GM12878 (cell line): ENCODE data around the gene GBA3. TPM values are rescaled to one million over a fixed set of nuclear protein-coding genes. Genes with fewer than 3 reads are reported as not detected.

ENCODE experiments used
- ATAC-seq: fragments of 200-7000 bp; cut with Tn5 transposase; 3 replicates; pipeline ENCODE4 v1.9.1; 2020; ENCODE audit warnings: mild to moderate bottlenecking, moderate library complexity
- BruUV-seq: library from RNA; stranded (reverse); fragments of 400-500 nt; replicated peaks from 2 replicates; lab custom pipeline; 2021; lab: Mats Ljungman, UMichigan
- CTCF ChIA-PET: fragments of 300-600 bp; sonication (Branson Sonifier 250); formaldehyde crosslinking; extraction: SDS; loops from one replicate; lab custom pipeline; 2021; ENCODE audit warnings: inconsistent platforms; lab: Yijun Ruan, JAX
- POLR2A ChIA-PET: fragments of 350-600 bp; formaldehyde crosslinking; extraction: SDS; loops from one replicate; lab custom pipeline; 2021; ENCODE audit warnings: inconsistent platforms; lab: Charles Lee
- RAD21 ChIA-PET: fragments of 300-600 bp; sonication (Branson Sonifier 250); formaldehyde crosslinking; loops from one replicate; lab custom pipeline; 2023; ENCODE audit warnings: antibody characterized with exemption; ENCODE audit not compliant: unreplicated experiment; lab: Charles Lee
- SMC1A ChIA-PET: fragments of 300-600 bp; sonication (Branson Sonifier 250); formaldehyde crosslinking; loops from one replicate; lab custom pipeline; 2023; ENCODE audit not compliant: unreplicated experiment, uncharacterized antibody; lab: Charles Lee
- DNase-seq: peaks from one replicate; pipeline ENCODE4 v3.0.0-alpha.2; 2011; ENCODE audit warnings: low read depth, low spot score
- FAIRE-seq: peaks from 3 replicates; lab custom pipeline; 2011; peaks lifted over from hg19 to GRCh38; lab: Jason Lieb, UNC
- H2AFZ ChIP-seq: 2 replicates; pipeline ENCODE4 v1.6.0; 2011; ENCODE audit warnings: low read depth, low read length, control low read depth; ENCODE audit not compliant: control insufficient read depth
- H3K27ac ChIP-seq: 2 replicates; pipeline ENCODE4 v1.5.1; 2011; ENCODE audit warnings: control low read depth; ENCODE audit not compliant: control insufficient read depth, insufficient read depth
- H3K27me3 ChIP-seq, 2 experiments: replicated peaks in 1 of 2; 2 replicates each; pipeline versions ENCODE4 v1.6.0 to v1.6.1; 2011; ENCODE audit warnings: low read length in 1 of 2; ENCODE audit not compliant: control insufficient read depth in 2 of 2, insufficient read depth in 2 of 2
- H3K36me3 ChIP-seq, 2 experiments: 2 replicates each; pipeline ENCODE4 v1.5.1; 2011; ENCODE audit warnings: low read length in 1 of 2; ENCODE audit not compliant: control insufficient read depth in 2 of 2, insufficient read depth in 2 of 2
- H3K4me1 ChIP-seq: 2 replicates; pipeline ENCODE4 v1.6.1; 2011; ENCODE audit warnings: mild to moderate bottlenecking, low read length, moderate library complexity, mixed read lengths; ENCODE audit not compliant: control insufficient read depth, insufficient read depth
- H3K4me2 ChIP-seq: 2 replicates; pipeline ENCODE4 v1.6.0; 2011; ENCODE audit warnings: control low read depth; ENCODE audit not compliant: control insufficient read depth, insufficient read depth
- H3K4me3 ChIP-seq: fragments of 200-600 bp; sonication (generic); 2 replicates; pipeline ENCODE4 v1.5.1; 2016
- H3K79me2 ChIP-seq: 2 replicates; pipeline ENCODE4 v1.6.0; 2011; ENCODE audit warnings: low read length; ENCODE audit not compliant: control insufficient read depth, insufficient read depth
- H3K9ac ChIP-seq: 2 replicates; pipeline ENCODE4 v1.8.0; 2011; ENCODE audit warnings: low read length, control low read depth, mixed read lengths; ENCODE audit not compliant: control insufficient read depth, insufficient read depth
- H3K9me3 ChIP-seq: replicated peaks from 3 replicates; pipeline ENCODE4 v1.5.1; 2011; ENCODE audit warnings: mild to moderate bottlenecking, low read length; ENCODE audit not compliant: control insufficient read depth, insufficient read depth
- H4K20me1 ChIP-seq: 2 replicates; pipeline ENCODE4 v1.6.0; 2011; ENCODE audit not compliant: control insufficient read depth, insufficient read depth
- ATF2 ChIP-seq: IDR thresholded peaks from 2 replicates; pipeline ENCODE4 v1.6.1; 2012; ENCODE audit warnings: low read length, inconsistent platforms
- ATF7 ChIP-seq: fragments of 450-650 bp; IDR thresholded peaks from 2 replicates; pipeline ENCODE4 v1.6.1; 2016; ENCODE audit warnings: low read depth, mild to moderate bottlenecking
- BCL3 ChIP-seq: IDR thresholded peaks from 2 replicates; pipeline ENCODE4 v1.6.1; 2011; ENCODE audit warnings: borderline replicate concordance, low read depth, mild to moderate bottlenecking, moderate library complexity, low read length; ENCODE audit not compliant: insufficient read depth, poor library complexity, severe bottlenecking
- BRCA1 ChIP-seq: IDR thresholded peaks from 2 replicates; pipeline ENCODE4 v1.6.1; 2011; ENCODE audit warnings: low read depth, low read length, improper control_type of control experiment
- CBFB ChIP-seq: IDR thresholded peaks from 2 replicates; pipeline ENCODE4 v1.6.1; 2016; ENCODE audit warnings: antibody characterized with exemption, low read depth
- CEBPZ ChIP-seq: fragments of 150-350 bp; IDR thresholded peaks from 2 replicates; pipeline ENCODE4 v1.6.1; 2016; ENCODE audit warnings: low read depth, low read length
- HDAC2 ChIP-seq: fragments of 200-600 bp; sonication (generic); IDR thresholded peaks from 2 replicates; pipeline ENCODE4 v1.6.1; 2017
- IRF4 ChIP-seq: IDR thresholded peaks from 2 replicates; pipeline ENCODE4 v1.6.1; 2011; ENCODE audit warnings: low read depth, low read length
- MYB ChIP-seq: fragments of 150-350 bp; IDR thresholded peaks from 2 replicates; pipeline ENCODE4 v1.6.1; 2014; ENCODE audit warnings: mild to moderate bottlenecking, low read depth, low read length, borderline replicate concordance
- NR2C1 ChIP-seq: fragments of 450-650 bp; IDR thresholded peaks from 2 replicates; pipeline ENCODE4 v1.6.1; 2017; ENCODE audit warnings: antibody characterized with exemption, mild to moderate bottlenecking, moderate library complexity
- PML ChIP-seq: IDR thresholded peaks from 2 replicates; pipeline ENCODE4 v1.6.1; 2012; ENCODE audit warnings: low read length, inconsistent platforms
- SIX5 ChIP-seq: IDR thresholded peaks from 2 replicates; pipeline ENCODE4 v1.6.1; 2011; ENCODE audit warnings: mild to moderate bottlenecking, low read depth, low read length, moderate library complexity; ENCODE audit not compliant: severe bottlenecking
- TARDBP ChIP-seq: IDR thresholded peaks from 2 replicates; pipeline ENCODE4 v1.6.1; 2016; ENCODE audit warnings: borderline replicate concordance
- WGBS: methylation state at CpG from one replicate; pipeline ENCODE4 v1.1.6; 2016; ENCODE audit warnings: low lambda C conversion rate; ENCODE audit not compliant: insufficient replicate concordance, insufficient coverage; ENCODE audit errors: missing lambda C conversion rate; 5-methylcytosine and 5-hydroxymethylcytosine counted together
- in situ Hi-C: fragments of 300-500 bp; cut with MboI; formaldehyde crosslinking; loops from 9 replicates; pipeline ENCODE4 v1.14.3; 2018; ENCODE audit warnings: mixed read lengths
- intact Hi-C: fragments of 100-400 bp; cut with micrococcal nuclease; formaldehyde crosslinking; loops from one replicate; pipeline ENCODE4 v1.14.2; 2022; ENCODE audit not compliant: unreplicated experiment
- polyA plus RNA-seq, 11 experiments: library from polyadenylated mRNA; depleted of rRNA in 4 of 11; unstranded in 6 of 11; stranded (reverse) in 5 of 11; fragments of >200 nt; fragmentation: Nextera tagmentation in 4 of 11; fragmentation: Illumina TruSeq in 1 of 11; extraction: Ambion mirVana in 4 of 11; extraction: Trizol in 1 of 11; gene quantifications; 1 replicate in 1 of 11; 2 replicates in 10 of 11; pipeline versions ENCODE4 v1.2.1 to v1.2.3, GENCODE V29; 2011 to 2016; ENCODE audit warnings: inconsistent platforms in 2 of 11, missing spikeins in 2 of 11, low read depth in 1 of 11
- total RNA-seq, 4 experiments: library from RNA; depleted of rRNA in 3 of 4; stranded (reverse); fragments of >200 nt in 3 of 4; fragmentation: Illumina TruSeq in 1 of 4; extraction: Trizol in 1 of 4; gene quantifications; 2 replicates each; pipeline versions ENCODE4 v1.2.1 to v1.2.3, GENCODE V29; 2013 to 2021

The GBA3 gene
- total and polyA plus RNA-seq, 10 of the 15 experiments (the other 5 are each of a cell fraction or from before 2014, with no cell fraction given): 0.10 to 7.2 (median 0.27) TPM

GRCh38 chr4:22859318-22859717 is 166.6 kb downstream of the GBA3 start:
- in situ Hi-C loops: no loop called here
- no peak for DNase-seq
- POLR2A ChIA-PET: no interaction called here

More at GRCh38 chr4:22859318-22859717, 166.6 kb downstream of the GBA3 start:
- no peaks in the 10 kb centered on the region for H3K36me3 ChIP-seq
- H3K4me2 ChIP-seq: no peak overlapping the region
- SMC1A ChIA-PET: interaction anchor here (1.4 kb wide), 1 partner anchor 82 kb away, joined by 3 read pairs; no protein-coding TSS in a partner anchor
- 0% methylated on average over 2 of the region's 2 CpGs for WGBS
- no peaks in the 10 kb centered on the region for H3K4me1 ChIP-seq
- H3K9me3 ChIP-seq: no peaks in the 10 kb centered on the region
- BruUV-seq: no TSS peak
- intact Hi-C loops: no loop called here
- TF ChIP-seq NR2C1: no peak
- TF ChIP-seq CBFB: no peak
- TF ChIP-seq ATF2: no peak
- TF ChIP-seq TARDBP: no peak
- TF ChIP-seq MYB: no peak
- no peak for TF ChIP-seq PML
- TF ChIP-seq HDAC2: no peak
- TF ChIP-seq SIX5: no peak
- no peak for TF ChIP-seq IRF4
- TF ChIP-seq CEBPZ: no peak
- TF ChIP-seq BCL3: no peak
- TF ChIP-seq ATF7: no peak
- TF ChIP-seq BRCA1: no peak
- H3K27me3 ChIP-seq: no peaks in the 10 kb centered on the region
- no peak overlapping the region for H2AFZ ChIP-seq
- RAD21 ChIA-PET: no interaction called here
- H3K27ac ChIP-seq: no peak overlapping the region
- H3K4me3 ChIP-seq: no peak overlapping the region
- no peaks in the 10 kb centered on the region for H3K79me2 ChIP-seq
- FAIRE-seq (no peak), ATAC-seq (no peak)
- CTCF ChIA-PET: no interaction called here
- H4K20me1 ChIP-seq: no peaks in the 10 kb centered on the region
- H3K9ac ChIP-seq: no peak overlapping the region
